Neural cell (in vitro differentiated cells): Measurements from ENCODE around the gene ETFB. TPM values are rescaled to one million over a fixed set of nuclear protein-coding genes. Genes with fewer than 3 reads are reported as not detected.

Experiments used
- H2AFZ ChIP-seq: fragments of 200-600, 300-800 bp; sonication (generic), shearing (Covaris generic); 2 replicates; pipeline ENCODE4 v1.6.0; 2014; ENCODE audit warnings: low read depth, mild to moderate bottlenecking, antibody characterized with exemption, low read length, moderate library complexity
- H3F3A ChIP-seq: fragments of 200-600 bp; shearing (Covaris generic); 2 replicates; pipeline ENCODE4 v1.6.1; 2016; ENCODE audit warnings: mild to moderate bottlenecking, moderate library complexity, mixed read lengths, antibody characterized with exemption, low read length; ENCODE audit not compliant: insufficient read depth, poor library complexity, severe bottlenecking
- H3K27ac ChIP-seq: fragments of 200-600, 300-800 bp; sonication (generic), shearing (Covaris generic); 2 replicates; pipeline ENCODE4 v1.5.1; 2014; ENCODE audit warnings: mild to moderate bottlenecking, low read length, moderate library complexity
- H3K27me3 ChIP-seq: fragments of 300-800, 200-600 bp; sonication (generic), shearing (Covaris generic); 2 replicates; pipeline ENCODE4 v1.6.0; 2014; ENCODE audit warnings: mild to moderate bottlenecking, low read depth, low read length, moderate library complexity; ENCODE audit not compliant: insufficient read depth
- H3K36me3 ChIP-seq: fragments of 300-800, 200-600 bp; sonication (generic), shearing (Covaris generic); 2 replicates; pipeline ENCODE4 v1.5.1; 2014; ENCODE audit warnings: mild to moderate bottlenecking, antibody characterized with exemption, low read length, moderate library complexity; ENCODE audit not compliant: insufficient read depth
- H3K4me2 ChIP-seq: fragments of 300-800, 200-600 bp; sonication (generic), shearing (Covaris generic); 2 replicates; pipeline ENCODE4 v1.6.0; 2014; ENCODE audit warnings: mild to moderate bottlenecking, low read length
- H3K4me3 ChIP-seq: fragments of 300-800, 200-600 bp; sonication (generic), shearing (Covaris generic); 2 replicates; pipeline ENCODE4 v1.5.1; 2014; ENCODE audit warnings: mild to moderate bottlenecking, low read length, moderate library complexity
- H3K79me2 ChIP-seq: fragments of 200-600 bp; shearing (Covaris generic); replicated peaks from 2 replicates; pipeline ENCODE4 v1.6.0; 2014; ENCODE audit warnings: mild to moderate bottlenecking, low read length, moderate library complexity; ENCODE audit not compliant: insufficient read depth
- H3K9ac ChIP-seq: fragments of 300-800, 200-600 bp; sonication (generic), shearing (Covaris generic); 2 replicates; pipeline ENCODE4 v1.6.1; 2016; ENCODE audit warnings: mild to moderate bottlenecking, low read length, mixed read lengths
- H3K9me2 ChIP-seq: fragments of 200-600 bp; shearing (Covaris generic); 2 replicates; pipeline ENCODE4 v1.6.1; 2016; ENCODE audit warnings: mild to moderate bottlenecking, low read length, mixed read lengths; ENCODE audit not compliant: insufficient read depth
- H3K9me3 ChIP-seq: fragments of 200-600, 300-800 bp; sonication (generic), shearing (Covaris generic); 2 replicates; pipeline ENCODE4 v1.6.1; 2016; ENCODE audit warnings: mild to moderate bottlenecking, mixed run types, low read length, moderate library complexity, mixed read lengths
- H4K20me1 ChIP-seq: fragments of 200-600 bp; shearing (Covaris generic); 2 replicates; pipeline ENCODE4 v1.6.1; 2016; ENCODE audit warnings: mild to moderate bottlenecking, mixed run types; ENCODE audit not compliant: insufficient read depth
- CTCF ChIP-seq: fragments of 450-650 bp; IDR thresholded peaks from 2 replicates; pipeline ENCODE4 v1.5.1; 2014; ENCODE audit warnings: antibody characterized with exemption, mild to moderate bottlenecking, moderate library complexity; ENCODE audit not compliant: poor library complexity, severe bottlenecking
- EP300 ChIP-seq: fragments of 450-650 bp; conservative IDR thresholded peaks from 2 replicates; pipeline ENCODE4 v1.6.1; 2014; ENCODE audit warnings: antibody characterized with exemption, mild to moderate bottlenecking, moderate library complexity; ENCODE audit not compliant: poor library complexity, severe bottlenecking
- EZH2 ChIP-seq: fragments of 200-600, 300-800 bp; shearing (Covaris generic), sonication (generic); IDR thresholded peaks from 2 replicates; pipeline ENCODE4 v1.6.1; 2014; ENCODE audit warnings: antibody characterized with exemption, low read length, borderline replicate concordance, mild to moderate bottlenecking; ENCODE audit not compliant: insufficient read depth, poor library complexity, severe bottlenecking
- MXI1 ChIP-seq: fragments of 450-650 bp; conservative IDR thresholded peaks from 2 replicates; pipeline ENCODE4 v1.6.1; 2014; ENCODE audit warnings: antibody characterized with exemption, mild to moderate bottlenecking; ENCODE audit not compliant: poor library complexity, severe bottlenecking
- POLR2AphosphoS5 ChIP-seq: IDR thresholded peaks from 2 replicates; pipeline ENCODE4 v1.6.1; 2012
- RAD21 ChIP-seq: fragments of 450-650 bp; conservative IDR thresholded peaks from 2 replicates; pipeline ENCODE4 v1.6.1; 2014; ENCODE audit warnings: antibody characterized with exemption, mild to moderate bottlenecking, moderate library complexity
- SMC3 ChIP-seq: fragments of 450-650 bp; conservative IDR thresholded peaks from 2 replicates; pipeline ENCODE4 v1.6.1; 2014; ENCODE audit warnings: antibody characterized with exemption, mild to moderate bottlenecking, moderate library complexity; ENCODE audit not compliant: poor library complexity
- TAF1 ChIP-seq: IDR thresholded peaks from 2 replicates; pipeline ENCODE4 v1.6.1; 2012; ENCODE audit warnings: low read depth
- polyA plus RNA-seq: library from polyadenylated mRNA; depleted of rRNA; stranded (reverse); fragments of >200 nt; gene quantifications from 2 replicates; pipeline ENCODE4 v1.2.3, GENCODE V29; 2014
- TF ChIP-seq, protein P1 (sequence below): IDR thresholded peaks from 2 replicates; pipeline ENCODE4 v1.6.1; 2012; ENCODE audit warnings: borderline replicate concordance

The ETFB gene
- polyA plus RNA-seq, 1 donor from 2014 or later, result 383 TPM

DNA sequence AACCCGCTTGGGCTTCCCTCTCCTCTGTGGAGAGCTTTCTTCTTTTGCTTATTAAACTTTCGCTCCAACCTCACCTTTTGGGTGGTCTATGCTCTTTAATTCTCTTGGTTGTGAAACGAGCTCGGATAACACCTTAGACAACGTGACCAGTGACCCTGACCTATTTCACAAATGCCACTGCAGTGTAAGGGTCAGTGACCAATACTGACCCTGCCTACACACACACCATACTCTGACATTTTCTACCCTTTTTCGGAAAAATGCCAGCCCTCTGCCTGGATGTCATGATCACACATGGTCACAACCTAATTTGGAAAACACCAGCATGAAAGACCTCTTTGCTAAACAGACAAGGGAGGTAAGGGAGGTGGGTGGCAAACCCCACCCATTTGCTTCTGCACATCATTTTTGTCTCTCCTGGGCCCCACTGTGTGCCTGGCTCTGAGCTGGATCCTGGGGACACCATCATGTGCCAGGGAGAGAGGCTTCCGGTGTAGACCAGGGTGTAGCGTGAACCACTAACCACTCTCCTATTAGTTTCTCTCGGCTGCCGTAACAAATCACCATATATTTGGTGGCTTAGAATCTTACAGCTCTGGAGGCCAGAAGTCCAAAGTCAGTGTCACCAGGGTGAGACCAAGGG lies 9.9 kb downstream of the ETFB start:
- no peak overlapping the region for H3K4me3 ChIP-seq
- H3K79me2 ChIP-seq, result no peaks in the 10 kb centered on the region
- H3K9me3 ChIP-seq, result no peaks in the 10 kb centered on the region
- no peak overlapping the region for H3K27ac ChIP-seq
- TF ChIP-seq, protein P1, sequence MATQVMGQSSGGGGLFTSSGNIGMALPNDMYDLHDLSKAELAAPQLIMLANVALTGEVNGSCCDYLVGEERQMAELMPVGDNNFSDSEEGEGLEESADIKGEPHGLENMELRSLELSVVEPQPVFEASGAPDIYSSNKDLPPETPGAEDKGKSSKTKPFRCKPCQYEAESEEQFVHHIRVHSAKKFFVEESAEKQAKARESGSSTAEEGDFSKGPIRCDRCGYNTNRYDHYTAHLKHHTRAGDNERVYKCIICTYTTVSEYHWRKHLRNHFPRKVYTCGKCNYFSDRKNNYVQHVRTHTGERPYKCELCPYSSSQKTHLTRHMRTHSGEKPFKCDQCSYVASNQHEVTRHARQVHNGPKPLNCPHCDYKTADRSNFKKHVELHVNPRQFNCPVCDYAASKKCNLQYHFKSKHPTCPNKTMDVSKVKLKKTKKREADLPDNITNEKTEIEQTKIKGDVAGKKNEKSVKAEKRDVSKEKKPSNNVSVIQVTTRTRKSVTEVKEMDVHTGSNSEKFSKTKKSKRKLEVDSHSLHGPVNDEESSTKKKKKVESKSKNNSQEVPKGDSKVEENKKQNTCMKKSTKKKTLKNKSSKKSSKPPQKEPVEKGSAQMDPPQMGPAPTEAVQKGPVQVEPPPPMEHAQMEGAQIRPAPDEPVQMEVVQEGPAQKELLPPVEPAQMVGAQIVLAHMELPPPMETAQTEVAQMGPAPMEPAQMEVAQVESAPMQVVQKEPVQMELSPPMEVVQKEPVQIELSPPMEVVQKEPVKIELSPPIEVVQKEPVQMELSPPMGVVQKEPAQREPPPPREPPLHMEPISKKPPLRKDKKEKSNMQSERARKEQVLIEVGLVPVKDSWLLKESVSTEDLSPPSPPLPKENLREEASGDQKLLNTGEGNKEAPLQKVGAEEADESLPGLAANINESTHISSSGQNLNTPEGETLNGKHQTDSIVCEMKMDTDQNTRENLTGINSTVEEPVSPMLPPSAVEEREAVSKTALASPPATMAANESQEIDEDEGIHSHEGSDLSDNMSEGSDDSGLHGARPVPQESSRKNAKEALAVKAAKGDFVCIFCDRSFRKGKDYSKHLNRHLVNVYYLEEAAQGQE, result no peak
- no peak for TF ChIP-seq EP300
- no peak for TF ChIP-seq EZH2
- TF ChIP-seq RAD21, result no peak
- no peak for TF ChIP-seq CTCF
- TF ChIP-seq TAF1, result no peak
- no peak for TF ChIP-seq POLR2AphosphoS5
- TF ChIP-seq SMC3, result no peak
- TF ChIP-seq MXI1, result no peak
- H3F3A ChIP-seq, result no peaks in the 10 kb centered on the region
- no peak overlapping the region for H2AFZ ChIP-seq
- H3K36me3 ChIP-seq, result no peaks in the 10 kb centered on the region
- no peaks in the 10 kb centered on the region for H3K9me2 ChIP-seq
- no peaks in the 10 kb centered on the region for H3K27me3 ChIP-seq
- no peaks in the 10 kb centered on the region for H4K20me1 ChIP-seq
- no peak overlapping the region for H3K4me2 ChIP-seq
- H3K9ac ChIP-seq, result no peak overlapping the region

DNA sequence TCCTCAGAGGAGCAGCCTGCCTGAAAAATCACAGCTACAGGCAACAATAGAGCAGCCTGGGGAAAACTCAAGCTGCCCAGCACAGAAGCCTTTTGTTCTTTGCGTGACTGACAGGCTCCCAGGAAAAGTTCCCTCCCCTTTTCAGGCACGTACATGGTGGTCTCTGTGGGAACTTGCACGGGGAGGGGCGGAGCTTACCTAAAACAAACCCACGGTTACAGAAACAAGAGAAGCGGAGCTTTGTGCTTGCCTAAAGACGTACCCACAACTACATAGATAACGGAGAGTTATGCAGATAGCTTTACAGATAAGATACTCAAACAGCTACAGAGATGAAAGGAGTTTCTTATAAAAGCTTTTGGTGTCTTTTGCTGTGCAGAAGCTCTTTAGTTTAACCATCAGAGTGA lies 11.4 kb downstream of the ETFB start:
- no peaks in the 10 kb centered on the region for H3K36me3 ChIP-seq
- H3F3A ChIP-seq, result no peaks in the 10 kb centered on the region
- H2AFZ ChIP-seq, result peak overlapping the region; percentile 56
- no peaks in the 10 kb centered on the region for H3K27me3 ChIP-seq
- no peaks in the 10 kb centered on the region for H3K9me3 ChIP-seq
- TF ChIP-seq, protein P1, result peak; percentile 65
- TF ChIP-seq SMC3, result no peak
- TF ChIP-seq MXI1, result no peak
- TF ChIP-seq POLR2AphosphoS5, result peak; percentile 91
- TF ChIP-seq TAF1, result no peak
- no peak for TF ChIP-seq EP300
- TF ChIP-seq CTCF, result no peak
- no peak for TF ChIP-seq RAD21
- TF ChIP-seq EZH2, result no peak
- no peaks in the 10 kb centered on the region for H3K79me2 ChIP-seq
- peak overlapping the region; percentile 80 for H3K9ac ChIP-seq
- no peaks in the 10 kb centered on the region for H4K20me1 ChIP-seq
- peak overlapping the region; percentile 99 for H3K27ac ChIP-seq
- H3K4me3 ChIP-seq, result peak overlapping the region; percentile 64
- peak overlapping the region; percentile 82 for H3K4me2 ChIP-seq
- no peaks in the 10 kb centered on the region for H3K9me2 ChIP-seq
